GM11168 (cell line): ENCODE data around the gene SMIM27.
"Not testable (repeated sequence)": the region's sequence is repeated elsewhere in the genome, so short reads cannot be mapped to it uniquely, and the experiment has no call there.

ENCODE experiments used
- in situ Hi-C: fragments of 300-500 bp; cut with MboI; formaldehyde crosslinking; loops from one replicate; pipeline ENCODE4 v1.12.0; 2022; ENCODE audit warnings: low sequenced_read_pairs; ENCODE audit not compliant: unreplicated experiment

The SMIM27 gene

GRCh38 chr9:32590898-32591297, 38.8 kb downstream of the SMIM27 start:
- in situ Hi-C loops: no loop called here

GRCh38 chr9:32596096-32596865, 44.2 kb downstream of the SMIM27 start:
- in situ Hi-C loops: no loop called here

GRCh38 chr9:32596936-32597335, 44.8 kb downstream of the SMIM27 start:
- in situ Hi-C loops: no loop called here

GRCh38 chr9:32599021-32599420, 46.9 kb downstream of the SMIM27 start:
- in situ Hi-C loops: not testable (repeated sequence)
